Activated naive CD8-positive, alpha-beta T cell (primary cell): ENCODE data around the gene CTXND1.

Experiments
- H3K27ac Mint-ChIP-seq: one replicate; pipeline ENCODE4 v1.8.0; 2021; ENCODE audit warnings: mixed read lengths
- H3K27me3 Mint-ChIP-seq: one replicate; pipeline ENCODE4 v1.8.0; 2021; ENCODE audit warnings: mixed read lengths
- H3K36me3 Mint-ChIP-seq: one replicate; pipeline ENCODE4 v1.8.0; 2021; ENCODE audit warnings: mixed read lengths
- H3K4me1 Mint-ChIP-seq: one replicate; pipeline ENCODE4 v1.8.0; 2021; ENCODE audit warnings: low read depth, mixed read lengths
- H3K4me3 Mint-ChIP-seq: one replicate; pipeline ENCODE4 v1.8.0; 2021; ENCODE audit warnings: mild to moderate bottlenecking, mixed read lengths
- H3K9me3 Mint-ChIP-seq: one replicate; pipeline ENCODE4 v1.8.0; 2021; ENCODE audit warnings: low read depth, mixed read lengths

Gene CTXND1

GRCh38 chr15:80185152-80185551 is 66.9 kb downstream of the CTXND1 start:
- H3K27me3 Mint-ChIP-seq, result no peaks in the 10 kb centered on the region
- H3K9me3 Mint-ChIP-seq, result no peaks in the 10 kb centered on the region
- H3K36me3 Mint-ChIP-seq, result peaks cover 19% of the 10 kb centered on the region
- no peak overlapping the region for H3K4me3 Mint-ChIP-seq
- no peaks in the 10 kb centered on the region for H3K4me1 Mint-ChIP-seq
- no peak overlapping the region for H3K27ac Mint-ChIP-seq

GRCh38 chr15:80184554-80184953 is 67.5 kb downstream of the CTXND1 start:
- peaks cover 19% of the 10 kb centered on the region for H3K36me3 Mint-ChIP-seq
- H3K27ac Mint-ChIP-seq, result no peak overlapping the region
- H3K4me3 Mint-ChIP-seq, result no peak overlapping the region
- H3K27me3 Mint-ChIP-seq, result no peaks in the 10 kb centered on the region
- no peaks in the 10 kb centered on the region for H3K4me1 Mint-ChIP-seq
- no peaks in the 10 kb centered on the region for H3K9me3 Mint-ChIP-seq

GRCh38 chr15:80183886-80184285 is 68.1 kb downstream of the CTXND1 start:
- Mint-ChIP-seq H3K27me3 (no peaks in the 10 kb centered on the region), H3K9me3 (no peaks in the 10 kb centered on the region), H3K4me3 (no peak overlapping the region), H3K4me1 (no peaks in the 10 kb centered on the region), H3K36me3 (peaks cover 21% of the 10 kb centered on the region), H3K27ac (no peak overlapping the region)

- H3K9me3 Mint-ChIP-seq, result no peaks in the 10 kb centered on the region
- H3K27me3 Mint-ChIP-seq, result no peaks in the 10 kb centered on the region
- peaks cover 23% of the 10 kb centered on the region for H3K36me3 Mint-ChIP-seq
- H3K4me1 Mint-ChIP-seq, result no peaks in the 10 kb centered on the region
- no peak overlapping the region for H3K4me3 Mint-ChIP-seq
- no peak overlapping the region for H3K27ac Mint-ChIP-seq
Observed at GRCh38 chr15:80183306-80183705, 68.7 kb downstream of the CTXND1 start.

GRCh38 chr15:80182611-80183261 is 69.3 kb downstream of the CTXND1 start:
- H3K36me3 Mint-ChIP-seq, result peaks cover 23% of the 10 kb centered on the region
- H3K4me3 Mint-ChIP-seq, result no peak overlapping the region
- H3K27ac Mint-ChIP-seq, result no peak overlapping the region
- no peaks in the 10 kb centered on the region for H3K4me1 Mint-ChIP-seq
- H3K9me3 Mint-ChIP-seq, result no peaks in the 10 kb centered on the region
- no peaks in the 10 kb centered on the region for H3K27me3 Mint-ChIP-seq

GRCh38 chr15:80180986-80181385 is 71.0 kb downstream of the CTXND1 start:
- Mint-ChIP-seq H3K9me3 (no peaks in the 10 kb centered on the region), H3K4me3 (no peak overlapping the region), H3K4me1 (no peaks in the 10 kb centered on the region), H3K27ac (no peak overlapping the region), H3K27me3 (no peaks in the 10 kb centered on the region), H3K36me3 (peaks cover 18% of the 10 kb centered on the region)

GRCh38 chr15:80180468-80180867 is 71.5 kb downstream of the CTXND1 start:
- Mint-ChIP-seq H3K4me3 (no peak overlapping the region), H3K9me3 (no peaks in the 10 kb centered on the region), H3K27ac (no peak overlapping the region), H3K27me3 (no peaks in the 10 kb centered on the region), H3K4me1 (no peaks in the 10 kb centered on the region), H3K36me3 (peaks cover 17% of the 10 kb centered on the region)

- no peak overlapping the region for H3K4me3 Mint-ChIP-seq
- H3K27ac Mint-ChIP-seq, result no peak overlapping the region
- H3K4me1 Mint-ChIP-seq, result no peaks in the 10 kb centered on the region
- no peaks in the 10 kb centered on the region for H3K27me3 Mint-ChIP-seq
- H3K36me3 Mint-ChIP-seq, result peaks cover 13% of the 10 kb centered on the region
- H3K9me3 Mint-ChIP-seq, result no peaks in the 10 kb centered on the region
Observed at GRCh38 chr15:80179935-80180334, 72.1 kb downstream of the CTXND1 start.

GRCh38 chr15:80179025-80179759 is 72.8 kb downstream of the CTXND1 start:
- Mint-ChIP-seq H3K9me3 (no peaks in the 10 kb centered on the region), H3K4me1 (no peaks in the 10 kb centered on the region), H3K27ac (no peak overlapping the region), H3K36me3 (peaks cover 13% of the 10 kb centered on the region), H3K4me3 (no peak overlapping the region), H3K27me3 (no peaks in the 10 kb centered on the region)

GRCh38 chr15:80177156-80177555 is 74.9 kb downstream of the CTXND1 start:
- Mint-ChIP-seq H3K36me3 (peaks cover 12% of the 10 kb centered on the region), H3K9me3 (no peaks in the 10 kb centered on the region), H3K27ac (no peak overlapping the region), H3K27me3 (no peaks in the 10 kb centered on the region), H3K4me1 (no peaks in the 10 kb centered on the region), H3K4me3 (no peak overlapping the region)

- Mint-ChIP-seq H3K27ac (no peak overlapping the region), H3K9me3 (no peaks in the 10 kb centered on the region), H3K4me1 (no peaks in the 10 kb centered on the region), H3K4me3 (no peak overlapping the region), H3K27me3 (no peaks in the 10 kb centered on the region), H3K36me3 (peaks cover 10% of the 10 kb centered on the region)
Observed at GRCh38 chr15:80176443-80176842, 75.6 kb downstream of the CTXND1 start.

- no peaks in the 10 kb centered on the region for H3K4me1 Mint-ChIP-seq
- H3K27ac Mint-ChIP-seq, result no peak overlapping the region
- peaks cover 12% of the 10 kb centered on the region for H3K36me3 Mint-ChIP-seq
- no peaks in the 10 kb centered on the region for H3K27me3 Mint-ChIP-seq
- H3K4me3 Mint-ChIP-seq, result no peak overlapping the region
- no peaks in the 10 kb centered on the region for H3K9me3 Mint-ChIP-seq
Observed at GRCh38 chr15:80175436-80175835, 76.6 kb downstream of the CTXND1 start.

GRCh38 chr15:80174017-80174746 is 77.8 kb downstream of the CTXND1 start:
- Mint-ChIP-seq H3K27me3 (no peaks in the 10 kb centered on the region), H3K4me3 (no peak overlapping the region), H3K9me3 (no peaks in the 10 kb centered on the region), H3K27ac (no peak overlapping the region), H3K36me3 (peaks cover 12% of the 10 kb centered on the region), H3K4me1 (no peaks in the 10 kb centered on the region)

- Mint-ChIP-seq H3K27me3 (no peaks in the 10 kb centered on the region), H3K27ac (no peak overlapping the region)
Observed at GRCh38 chr15:80173022-80173759, 78.8 kb downstream of the CTXND1 start.

GRCh38 chr15:80172401-80172800 is 79.6 kb downstream of the CTXND1 start:
- Mint-ChIP-seq H3K36me3 (peaks cover 7% of the 10 kb centered on the region), H3K27ac (no peak overlapping the region), H3K27me3 (no peaks in the 10 kb centered on the region), H3K9me3 (no peaks in the 10 kb centered on the region), H3K4me1 (no peaks in the 10 kb centered on the region), H3K4me3 (no peak overlapping the region)

More at GRCh38 chr15:80173022-80173759, 78.8 kb downstream of the CTXND1 start:
- Mint-ChIP-seq H3K4me3 (no peak overlapping the region), H3K4me1 (no peaks in the 10 kb centered on the region), H3K9me3 (no peaks in the 10 kb centered on the region), H3K36me3 (peaks cover 7% of the 10 kb centered on the region)
